HuH-7 (cell line): ENCODE results near the gene PPP2R2C.

ENCODE experiments used
- DNase-seq: peaks from one replicate; pipeline ENCODE4 v3.0.0; 2011; ENCODE audit warnings: low spot score

The PPP2R2C gene

GRCh38 chr4:6425336-6425735, 47.1 kb downstream of the PPP2R2C start:
- no peak for DNase-seq

DNA sequence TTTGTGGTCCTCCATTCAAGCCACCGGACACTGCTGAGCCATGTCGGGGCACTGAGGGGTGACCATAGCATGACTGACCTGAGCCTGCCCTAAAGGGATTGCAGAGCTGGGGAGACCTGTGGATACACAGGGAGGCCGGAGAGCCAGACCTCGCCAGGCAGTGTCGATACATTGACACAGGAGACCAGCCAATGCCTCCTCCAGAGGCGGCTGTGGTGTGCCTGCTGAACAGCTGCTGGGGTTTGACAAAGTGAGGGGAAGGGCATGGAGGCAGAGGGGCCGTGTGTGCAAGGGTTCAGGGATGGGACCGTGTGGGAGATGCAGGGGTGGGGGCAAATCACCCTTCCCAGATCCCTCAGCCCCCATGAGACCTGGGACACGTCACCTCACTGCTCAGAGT, 48.0 kb downstream of the PPP2R2C start:
- DNase-seq = no peak

DNA sequence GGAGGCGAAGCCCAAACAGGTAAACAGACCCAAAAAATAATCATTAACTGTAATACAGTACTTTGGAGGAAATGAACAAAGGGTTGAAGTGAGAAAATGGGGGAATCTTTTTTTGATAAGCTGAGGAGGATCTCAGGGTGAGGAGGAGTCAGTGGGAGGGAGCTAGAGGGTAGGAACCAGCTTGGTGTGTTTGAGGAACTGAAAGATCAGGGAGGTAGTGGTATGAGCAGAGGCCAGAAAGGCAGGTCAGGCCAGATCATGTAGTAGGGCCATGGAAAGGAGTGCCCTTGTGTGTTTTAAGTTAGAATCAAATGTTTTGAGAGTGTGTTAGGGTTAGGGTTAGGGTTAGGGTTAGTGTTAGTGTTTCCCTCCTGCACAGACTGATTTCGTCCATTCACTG, 48.8 kb downstream of the PPP2R2C start:
- no peak for DNase-seq

GRCh38 chr4:6422866-6423265, 49.5 kb downstream of the PPP2R2C start:
- no peak for DNase-seq

GRCh38 chr4:6422105-6422504, 50.3 kb downstream of the PPP2R2C start:
- no peak for DNase-seq

DNA sequence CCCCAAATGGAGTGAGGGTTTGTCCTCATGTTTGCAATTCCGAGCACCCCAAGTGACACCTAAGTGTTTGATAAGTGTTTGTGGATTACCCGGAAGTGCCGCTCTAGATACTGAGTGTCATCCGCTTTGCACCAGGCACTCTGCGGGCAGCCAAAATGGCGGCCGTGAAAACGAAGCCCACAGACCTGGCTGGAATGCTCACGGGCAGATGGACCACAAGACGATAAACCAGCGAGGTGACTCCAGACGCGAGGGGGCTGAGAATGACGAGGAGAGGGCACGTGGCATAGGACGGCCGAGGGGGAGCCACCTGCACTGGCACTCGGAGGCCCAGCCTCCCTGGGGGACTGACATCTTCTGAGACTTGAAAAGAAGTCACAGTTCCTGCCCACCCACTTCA, 51.0 kb downstream of the PPP2R2C start:
- DNase-seq = no peak

DNA sequence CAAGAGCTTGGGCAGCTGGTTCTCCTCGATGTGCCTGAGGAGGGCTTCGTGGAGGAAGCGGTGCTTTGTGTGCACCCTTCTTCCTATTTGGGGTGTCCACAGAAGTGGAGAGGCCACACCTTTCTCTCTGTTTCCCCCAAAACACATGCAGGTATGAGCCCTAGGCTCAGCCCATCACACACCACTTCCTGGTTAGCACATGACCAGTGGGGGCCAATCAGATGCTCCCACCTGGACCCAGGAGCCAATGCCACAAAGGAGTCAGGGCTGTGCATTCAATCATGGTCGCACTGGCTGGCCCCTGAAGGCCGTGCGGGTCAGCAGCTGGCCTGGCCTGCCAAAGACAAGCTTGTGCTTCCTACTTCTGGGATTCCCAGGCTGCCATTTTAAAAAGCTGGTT, 51.4 kb downstream of the PPP2R2C start:
- no peak for DNase-seq

DNA sequence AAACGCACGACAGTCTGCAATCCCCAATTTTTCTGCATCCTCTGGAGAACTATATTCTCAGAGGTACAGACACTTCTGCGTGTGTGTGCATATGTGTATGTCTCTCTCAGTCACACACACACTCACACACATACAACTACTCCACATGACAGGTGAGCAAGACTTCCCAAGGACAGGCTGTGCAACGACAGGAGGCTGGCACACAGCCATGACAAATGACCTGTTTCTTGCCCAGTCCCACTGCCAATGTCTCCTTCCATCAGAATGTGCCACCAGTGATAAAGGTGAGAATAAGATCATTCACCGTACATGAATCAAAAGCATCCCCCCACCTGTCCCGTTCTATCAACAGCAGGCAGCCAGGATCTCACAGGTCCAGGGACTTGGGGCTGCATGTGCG, 52.4 kb downstream of the PPP2R2C start:
- no peak for DNase-seq

DNA sequence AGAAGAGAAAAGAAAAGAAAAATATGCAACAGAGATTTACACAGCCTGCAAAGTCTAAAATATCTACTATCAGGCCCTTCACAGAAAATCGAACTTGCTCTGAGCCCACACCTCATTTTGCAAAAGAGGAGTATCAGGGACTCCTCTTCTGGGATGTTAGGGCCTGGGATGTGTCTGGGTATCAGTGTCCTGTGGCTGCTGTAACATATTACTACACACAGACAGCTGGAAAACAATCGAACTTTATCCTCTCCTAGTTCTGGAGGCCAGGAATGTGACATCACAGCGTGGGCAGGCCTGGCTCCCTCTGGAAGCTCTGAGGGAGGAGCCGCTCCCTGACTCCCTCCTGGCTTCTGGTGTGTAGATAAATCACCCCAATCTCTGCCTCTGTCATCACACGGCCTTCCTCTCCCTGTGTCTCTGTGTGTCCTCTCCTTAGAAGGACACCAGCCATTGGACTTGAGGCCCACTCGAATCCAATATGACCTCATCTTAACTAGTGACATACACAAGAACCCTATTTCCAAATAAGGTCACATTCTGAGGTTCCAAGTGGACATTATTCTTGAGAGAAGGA, 52.9 kb downstream of the PPP2R2C start:
- DNase-seq = no peak

- DNase-seq = no peak
Measured at GRCh38 chr4:6418193-6418755, 54.1 kb downstream of the PPP2R2C start.

- DNase-seq = no peak
Measured at GRCh38 chr4:6417516-6418050, 54.8 kb downstream of the PPP2R2C start.

- no peak for DNase-seq
Measured at GRCh38 chr4:6416518-6417286, 55.7 kb downstream of the PPP2R2C start.

- DNase-seq = no peak
Measured at GRCh38 chr4:6415031-6415705, 57.2 kb downstream of the PPP2R2C start.

- DNase-seq = no peak
Measured at GRCh38 chr4:6414578-6414977, 57.8 kb downstream of the PPP2R2C start.

DNA sequence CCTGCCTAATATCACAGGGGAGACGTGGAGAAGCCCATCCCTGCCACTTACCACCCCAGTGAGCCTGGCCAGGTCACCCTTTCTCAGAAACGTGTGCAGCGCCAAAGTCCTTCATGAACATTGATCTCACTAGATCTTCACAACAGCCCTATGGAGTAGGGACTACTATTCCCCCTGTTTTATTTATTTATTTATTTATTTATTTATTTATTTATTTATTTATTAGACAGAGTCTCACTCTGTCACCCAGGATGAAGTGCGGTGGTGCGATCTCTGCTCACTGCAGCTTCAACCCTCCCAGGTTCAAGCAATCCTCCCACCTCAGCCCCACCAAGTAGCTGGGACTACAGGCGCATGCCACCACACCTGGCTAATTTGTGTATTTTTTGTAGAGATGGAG, 61.8 kb downstream of the PPP2R2C start:
- DNase-seq = no peak

DNA sequence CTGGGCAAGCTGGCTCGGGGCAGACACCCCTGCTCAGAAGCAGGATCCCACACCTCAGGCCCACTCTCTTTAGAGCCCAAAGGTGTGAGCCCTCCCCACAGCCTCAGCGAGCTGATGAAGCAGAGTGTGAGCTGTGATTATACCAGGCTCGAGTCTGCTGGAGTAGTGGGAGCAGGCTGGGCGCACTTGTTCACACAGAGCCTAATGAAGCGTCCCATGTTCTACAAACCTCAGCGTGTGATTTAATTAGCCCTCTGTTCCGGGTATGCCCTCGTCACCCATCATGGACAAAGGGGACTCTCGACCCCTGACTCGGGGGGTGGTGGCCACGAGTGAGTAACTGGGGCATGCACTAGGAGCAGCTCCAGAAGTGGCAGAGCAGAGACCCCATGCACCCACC, 62.3 kb downstream of the PPP2R2C start:
- DNase-seq = no peak

DNA sequence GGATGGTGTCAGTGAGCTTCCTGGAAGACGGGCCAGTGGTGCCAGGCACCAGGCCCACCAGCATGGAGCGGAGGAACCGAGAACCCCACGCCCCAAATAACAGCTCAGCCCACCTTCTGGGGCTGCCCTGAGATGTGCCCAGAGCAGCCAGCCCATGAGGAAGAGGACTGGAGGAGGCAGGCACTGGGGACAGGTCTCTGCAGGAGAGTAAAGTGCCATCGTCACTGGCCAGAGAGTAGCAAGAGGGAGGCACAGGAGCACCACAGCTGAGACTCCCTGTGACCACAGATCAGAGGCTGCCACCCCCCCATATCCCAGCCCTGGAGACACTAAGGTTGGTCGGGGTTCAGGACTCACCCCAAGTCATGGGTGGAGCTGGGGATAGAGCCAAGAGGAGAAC, 63.0 kb downstream of the PPP2R2C start:
- DNase-seq = no peak

DNA sequence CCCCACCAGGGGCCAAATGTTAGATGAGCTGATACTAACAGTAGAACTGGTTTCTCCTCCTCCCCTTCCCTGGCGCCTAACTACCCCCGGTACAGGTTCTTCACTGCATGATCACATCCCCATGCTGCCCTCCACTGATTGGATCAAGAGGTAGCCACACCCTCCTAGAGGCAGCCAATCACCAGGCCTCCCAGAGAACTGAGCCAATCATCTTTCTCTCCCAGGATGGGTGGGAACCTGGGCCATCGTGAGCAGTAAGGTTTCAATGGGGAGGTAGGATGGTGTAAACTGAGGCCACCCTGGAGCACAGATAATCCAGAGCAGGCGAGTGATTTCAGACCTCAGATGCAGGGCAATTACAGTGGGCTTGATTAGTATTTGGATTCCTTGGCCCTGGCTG, 64.2 kb downstream of the PPP2R2C start:
- no peak for DNase-seq

DNA sequence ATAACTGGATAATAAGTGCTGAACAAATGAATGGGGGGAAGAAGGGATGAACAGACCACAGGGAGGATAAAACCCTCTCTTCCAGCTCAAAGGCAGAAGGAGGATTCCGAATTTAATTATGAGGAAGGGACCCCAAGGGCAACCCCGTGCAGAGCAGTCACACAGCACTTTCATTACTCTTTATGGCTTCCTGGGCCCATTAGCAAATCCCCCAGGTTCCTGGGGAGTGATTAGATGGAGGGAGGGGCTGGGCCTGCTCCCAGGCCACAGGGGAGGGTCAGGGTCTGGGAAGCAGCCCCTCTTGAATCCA, 67.1 kb downstream of the PPP2R2C start:
- DNase-seq = no peak

DNA sequence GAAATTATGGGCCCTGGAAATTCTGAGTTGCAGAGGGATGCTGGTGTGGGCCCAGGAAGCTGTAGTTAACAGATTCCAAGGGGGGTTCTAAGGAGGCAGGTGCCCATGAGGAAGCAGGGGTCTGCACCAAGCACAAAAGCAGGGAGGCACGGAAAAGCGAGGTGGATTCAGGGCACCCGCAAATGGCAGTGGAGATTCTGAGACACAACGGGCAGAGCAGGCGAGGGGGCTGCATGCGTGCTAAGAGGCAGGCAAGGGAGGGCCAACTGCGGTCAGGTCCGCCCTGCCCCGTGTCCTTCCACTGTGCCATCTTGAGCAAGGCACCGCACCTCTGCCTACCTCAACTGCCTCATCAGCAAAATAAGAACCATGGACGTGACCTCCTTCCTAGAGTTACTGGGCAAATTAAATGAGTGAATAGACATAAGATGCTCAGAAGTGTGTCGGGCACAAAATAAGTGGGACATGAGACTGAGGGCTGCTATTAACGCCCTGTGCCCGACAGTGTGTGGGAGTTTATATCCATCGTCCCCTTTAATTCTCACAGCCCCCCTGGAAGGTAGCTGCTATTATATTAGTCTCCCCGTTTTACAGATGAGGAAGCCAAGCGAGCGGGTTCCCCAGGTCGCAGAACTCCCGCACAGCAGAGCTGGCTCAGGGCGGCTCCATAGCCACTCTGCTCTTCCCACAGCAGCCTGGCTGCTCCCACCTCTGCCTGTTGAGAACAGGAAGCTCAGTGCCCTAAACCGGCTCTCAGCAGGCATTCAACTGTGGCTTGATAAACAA, 67.6 kb downstream of the PPP2R2C start:
- no peak for DNase-seq

DNA sequence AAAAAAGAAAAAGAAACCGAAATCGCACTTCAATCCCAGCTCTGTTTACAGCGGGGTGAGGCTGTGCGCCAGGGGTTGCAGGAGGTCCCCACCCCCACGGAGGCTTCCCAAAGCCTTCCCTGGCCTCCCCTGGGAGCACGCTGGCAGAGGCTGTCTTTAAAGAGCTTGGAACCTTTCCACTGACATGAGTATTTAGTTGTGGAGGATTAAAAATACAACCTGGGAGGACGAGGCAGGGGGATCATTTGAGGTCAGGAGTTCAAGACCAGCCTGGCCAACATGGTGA, 69.1 kb downstream of the PPP2R2C start:
- DNase-seq = no peak

- no peak for DNase-seq
Measured at GRCh38 chr4:6402566-6403399, 69.6 kb downstream of the PPP2R2C start.
